ENCODE data around the gene MRRF. TPM values are rescaled to one million over a fixed set of nuclear protein-coding genes. Genes with fewer than 3 reads are reported as not detected.
A peak's percentile ranks its signal among the peaks of the same experiment; 100 is the strongest.

MRRF gene
- total RNA-seq, 1 experiment from 2014 or later: 42.3 TPM

- DNase-seq (ENCODE audit: low spot score): no peak
- POLR2A ChIA-PET: interaction anchor here (1.0 kb wide), 1 partner anchor 79 kb away, joined by 3 read pairs; no protein-coding TSS in a partner anchor
Measured at GRCh38 chr9:122333169-122333808, 68.6 kb downstream of the MRRF start.

GRCh38 chr9:122334916-122335315, 70.2 kb downstream of the MRRF start:
- ChIA-PET POLR2A (no interaction called here), CTCF (interaction anchor here (2.0 to 6.6 kb wide), 3 partner anchors 16 to 235 kb away, joined by 5 to 71 read pairs (median 39); no protein-coding TSS in a partner anchor)
- Mint-ChIP-seq H3K9me3 (no peaks in the 10 kb centered on the region), H3K27ac (no peak overlapping the region), H3K27me3 (ENCODE audit: low read depth) (peaks cover 8% of the 10 kb centered on the region; the same call in 1 of the 2 replicates), H3K4me1 (peaks cover 66% of the 10 kb centered on the region), H3K4me3 (no peak overlapping the region), H3K36me3 (no peaks in the 10 kb centered on the region)
- DNase-seq (ENCODE audit: low spot score) (no peak), ATAC-seq (no peak)
- TF ChIP-seq NR2C2 (CRISPR knock-in tag; IDR thresholded peaks at IDR 0.05): no peak
- no peak for TF ChIP-seq MXD4 (CRISPR knock-in tag; IDR thresholded peaks at IDR 0.05; ENCODE audit: borderline replicate concordance)
- TF ChIP-seq, protein P1, sequence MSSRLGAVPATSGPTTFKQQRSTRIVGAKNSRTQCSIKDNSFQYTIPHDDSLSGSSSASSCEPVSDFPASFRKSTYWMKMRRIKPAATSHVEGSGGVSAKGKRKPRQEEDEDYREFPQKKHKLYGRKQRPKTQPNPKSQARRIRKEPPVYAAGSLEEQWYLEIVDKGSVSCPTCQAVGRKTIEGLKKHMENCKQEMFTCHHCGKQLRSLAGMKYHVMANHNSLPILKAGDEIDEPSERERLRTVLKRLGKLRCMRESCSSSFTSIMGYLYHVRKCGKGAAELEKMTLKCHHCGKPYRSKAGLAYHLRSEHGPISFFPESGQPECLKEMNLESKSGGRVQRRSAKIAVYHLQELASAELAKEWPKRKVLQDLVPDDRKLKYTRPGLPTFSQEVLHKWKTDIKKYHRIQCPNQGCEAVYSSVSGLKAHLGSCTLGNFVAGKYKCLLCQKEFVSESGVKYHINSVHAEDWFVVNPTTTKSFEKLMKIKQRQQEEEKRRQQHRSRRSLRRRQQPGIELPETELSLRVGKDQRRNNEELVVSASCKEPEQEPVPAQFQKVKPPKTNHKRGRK (CRISPR knock-in tag; IDR thresholded peaks at IDR 0.05; ENCODE audit: borderline replicate concordance): no peak
- TF ChIP-seq ZNF532 (CRISPR knock-in tag; IDR thresholded peaks at IDR 0.05; ENCODE audit: borderline replicate concordance): no peak
- no peak for TF ChIP-seq JAZF1 (CRISPR knock-in tag; IDR thresholded peaks at IDR 0.05)
- TF ChIP-seq SP1 (CRISPR knock-in tag; conservative IDR thresholded peaks at IDR 0.05): no peak

More at GRCh38 chr9:122333169-122333808, 68.6 kb downstream of the MRRF start:
- peaks cover 58% of the 10 kb centered on the region for H3K4me1 Mint-ChIP-seq
- H3K4me3 Mint-ChIP-seq: no peak overlapping the region
- H3K27me3 Mint-ChIP-seq (ENCODE audit: low read depth): no peaks in the 10 kb centered on the region
- no peaks in the 10 kb centered on the region for H3K9me3 Mint-ChIP-seq
- ATAC-seq: peak; percentile 8; the same call in 1 of the 2 replicates
- H3K36me3 Mint-ChIP-seq: no peaks in the 10 kb centered on the region
- TF ChIP-seq NFYB (CRISPR knock-in tag; conservative IDR thresholded peaks at IDR 0.05; ENCODE audit: low read depth): no peak
- no peak for TF ChIP-seq TCF7 (CRISPR knock-in tag; IDR thresholded peaks at IDR 0.05; ENCODE audit: low read depth)
- no peak for TF ChIP-seq ZNF232 (CRISPR knock-in tag; IDR thresholded peaks at IDR 0.05)
- TF ChIP-seq, protein P2, sequence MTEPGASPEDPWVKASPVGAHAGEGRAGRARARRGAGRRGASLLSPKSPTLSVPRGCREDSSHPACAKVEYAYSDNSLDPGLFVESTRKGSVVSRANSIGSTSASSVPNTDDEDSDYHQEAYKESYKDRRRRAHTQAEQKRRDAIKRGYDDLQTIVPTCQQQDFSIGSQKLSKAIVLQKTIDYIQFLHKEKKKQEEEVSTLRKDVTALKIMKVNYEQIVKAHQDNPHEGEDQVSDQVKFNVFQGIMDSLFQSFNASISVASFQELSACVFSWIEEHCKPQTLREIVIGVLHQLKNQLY (CRISPR knock-in tag; IDR thresholded peaks at IDR 0.05): no peak
- no peak for TF ChIP-seq MYBL2 (CRISPR knock-in tag; IDR thresholded peaks at IDR 0.05)
- CTCF ChIA-PET: interaction anchor here (1.4 to 5.5 kb wide), 3 partner anchors 17 to 234 kb away, joined by 4 to 23 read pairs (median 5); no protein-coding TSS in a partner anchor
- no peak overlapping the region for H3K27ac Mint-ChIP-seq

- ChIA-PET POLR2A (interaction anchor here (1.7 kb wide), 1 partner anchor 10 kb away, joined by 7 read pairs; no protein-coding TSS in a partner anchor), CTCF (interaction anchor here (0.5 to 6.6 kb wide), 7 partner anchors 10 to 475 kb away, joined by 3 to 71 read pairs (median 21); partner anchors contain the start of genes MRRF and RBM18)
- H3K4me1 Mint-ChIP-seq: peaks cover 68% of the 10 kb centered on the region
- H3K27me3 Mint-ChIP-seq (ENCODE audit: low read depth): peaks cover 8% of the 10 kb centered on the region; the same call in 1 of the 2 replicates
- no peak for DNase-seq (ENCODE audit: low spot score)
- H3K9me3 Mint-ChIP-seq: no peaks in the 10 kb centered on the region
- H3K4me3 Mint-ChIP-seq: no peak overlapping the region
- no peaks in the 10 kb centered on the region for H3K36me3 Mint-ChIP-seq
- no peak for ATAC-seq
- peak overlapping the region; percentile 24 for H3K27ac Mint-ChIP-seq
- TF ChIP-seq, protein P3, sequence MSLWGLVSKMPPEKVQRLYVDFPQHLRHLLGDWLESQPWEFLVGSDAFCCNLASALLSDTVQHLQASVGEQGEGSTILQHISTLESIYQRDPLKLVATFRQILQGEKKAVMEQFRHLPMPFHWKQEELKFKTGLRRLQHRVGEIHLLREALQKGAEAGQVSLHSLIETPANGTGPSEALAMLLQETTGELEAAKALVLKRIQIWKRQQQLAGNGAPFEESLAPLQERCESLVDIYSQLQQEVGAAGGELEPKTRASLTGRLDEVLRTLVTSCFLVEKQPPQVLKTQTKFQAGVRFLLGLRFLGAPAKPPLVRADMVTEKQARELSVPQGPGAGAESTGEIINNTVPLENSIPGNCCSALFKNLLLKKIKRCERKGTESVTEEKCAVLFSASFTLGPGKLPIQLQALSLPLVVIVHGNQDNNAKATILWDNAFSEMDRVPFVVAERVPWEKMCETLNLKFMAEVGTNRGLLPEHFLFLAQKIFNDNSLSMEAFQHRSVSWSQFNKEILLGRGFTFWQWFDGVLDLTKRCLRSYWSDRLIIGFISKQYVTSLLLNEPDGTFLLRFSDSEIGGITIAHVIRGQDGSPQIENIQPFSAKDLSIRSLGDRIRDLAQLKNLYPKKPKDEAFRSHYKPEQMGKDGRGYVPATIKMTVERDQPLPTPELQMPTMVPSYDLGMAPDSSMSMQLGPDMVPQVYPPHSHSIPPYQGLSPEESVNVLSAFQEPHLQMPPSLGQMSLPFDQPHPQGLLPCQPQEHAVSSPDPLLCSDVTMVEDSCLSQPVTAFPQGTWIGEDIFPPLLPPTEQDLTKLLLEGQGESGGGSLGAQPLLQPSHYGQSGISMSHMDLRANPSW (CRISPR knock-in tag; conservative IDR thresholded peaks at IDR 0.05; ENCODE audit: low read depth): no peak
- TF ChIP-seq GRHL2 (CRISPR knock-in tag; IDR thresholded peaks at IDR 0.05; ENCODE audit: insufficient replicate concordance, severe bottlenecking) (no peak), PRRX2 (CRISPR knock-in tag; IDR thresholded peaks at IDR 0.05) (no peak), TEAD1 (CRISPR knock-in tag; IDR thresholded peaks at IDR 0.05) (no peak), FOXK1 (CRISPR knock-in tag; IDR thresholded peaks at IDR 0.05) (no peak), RORB (CRISPR knock-in tag; IDR thresholded peaks at IDR 0.05) (no peak), NR2C2 (CRISPR knock-in tag; IDR thresholded peaks at IDR 0.05) (no peak), E2F4 (CRISPR knock-in tag; IDR thresholded peaks at IDR 0.05; ENCODE audit: borderline replicate concordance, low read depth) (no peak), ZNF317 (CRISPR knock-in tag; IDR thresholded peaks at IDR 0.05; ENCODE audit: borderline replicate concordance, low read depth) (no peak)
Measured at GRCh38 chr9:122336189-122336588, 71.5 kb downstream of the MRRF start.
